Glutamatergic neuron (in vitro differentiated cells): Measurements from ENCODE around the gene ACSL6. TPM values are rescaled to one million over a fixed set of nuclear protein-coding genes. Genes with fewer than 3 reads are reported as not detected.

Experiments
- DNase-seq: peaks from one replicate; pipeline ENCODE4 v3.0.0; 2022
- H3K27ac Mint-ChIP-seq: one replicate; pipeline ENCODE4 v1.8.0; 2020; ENCODE audit warnings: mild to moderate bottlenecking, mixed read lengths, inconsistent platforms; ENCODE audit not compliant: unreplicated experiment
- H3K27me3 Mint-ChIP-seq: one replicate; pipeline ENCODE4 v1.8.0; 2020; ENCODE audit warnings: mild to moderate bottlenecking, moderate library complexity, mixed read lengths, inconsistent platforms; ENCODE audit not compliant: unreplicated experiment
- H3K36me3 Mint-ChIP-seq: one replicate; pipeline ENCODE4 v1.8.0; 2020; ENCODE audit warnings: mild to moderate bottlenecking, mixed read lengths, inconsistent platforms; ENCODE audit not compliant: unreplicated experiment
- H3K4me1 Mint-ChIP-seq: one replicate; pipeline ENCODE4 v1.8.0; 2020; ENCODE audit warnings: mild to moderate bottlenecking, low read depth, mixed read lengths, inconsistent platforms; ENCODE audit not compliant: unreplicated experiment
- H3K4me3 Mint-ChIP-seq: one replicate; pipeline ENCODE4 v1.8.0; 2020; ENCODE audit warnings: mild to moderate bottlenecking, mixed read lengths, inconsistent platforms; ENCODE audit not compliant: unreplicated experiment
- H3K9me3 Mint-ChIP-seq: one replicate; pipeline ENCODE4 v1.8.0; 2020; ENCODE audit warnings: mild to moderate bottlenecking, moderate library complexity, mixed read lengths, inconsistent platforms; ENCODE audit not compliant: unreplicated experiment
- total RNA-seq: library from RNA; stranded (reverse); fragmentation: NEBNext Ultra II Directional; extraction: Animal tissue kit (Norgen Biotek cat#: 25700); gene quantifications from one replicate; pipeline ENCODE4 v1.2.1, GENCODE V29; 2021; ENCODE audit not compliant: unreplicated experiment
- TF ChIP-seq, protein P1 (sequence below): fragments of 200-600 bp; sonication (generic); IDR thresholded peaks from one replicate; pipeline ENCODE4 v1.5.0; 2021; ENCODE audit not compliant: partially characterized antibody, unreplicated experiment

Gene ACSL6
- total RNA-seq, 1 donor from 2014 or later = 8.1 TPM

DNA sequence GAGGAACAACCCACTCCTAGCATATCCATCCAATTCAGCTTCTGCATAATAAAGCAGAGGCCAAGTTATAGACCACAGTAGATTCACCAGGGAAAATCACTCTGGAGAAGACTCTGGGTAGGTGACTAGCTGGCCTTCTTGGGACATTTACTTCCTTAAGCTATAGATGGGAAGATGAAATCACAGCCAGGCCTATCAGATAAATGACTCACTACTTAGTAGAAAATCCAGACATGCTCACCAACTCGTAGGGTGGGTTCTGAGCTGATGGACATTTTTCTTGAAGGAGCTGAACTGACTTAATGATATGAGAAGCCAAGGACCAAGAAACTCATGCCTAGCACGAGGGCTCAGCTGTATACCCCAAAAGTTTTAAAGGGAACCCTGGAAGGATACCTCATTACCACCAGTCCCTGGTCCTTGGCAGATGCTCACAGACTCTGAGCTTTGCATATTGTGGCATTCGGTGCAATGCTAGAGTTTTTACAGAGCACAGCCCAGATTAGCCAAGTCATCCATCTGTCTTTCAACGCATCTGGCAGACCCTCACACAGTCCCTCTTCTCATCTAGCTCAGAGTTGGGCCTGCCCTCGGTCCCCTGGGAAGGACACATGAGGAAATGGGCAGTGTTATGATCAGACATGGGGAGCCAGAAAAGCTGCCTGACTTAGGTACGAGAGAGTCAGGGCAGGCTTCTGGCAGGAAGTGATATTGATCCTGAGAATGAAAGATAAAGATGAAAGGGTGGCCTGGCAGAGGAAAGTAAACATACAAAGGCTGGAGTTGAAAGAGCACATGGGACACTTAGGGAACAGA, 15.0 kb downstream of the ACSL6 start:
- Mint-ChIP-seq H3K9me3 (peaks cover 11% of the 10 kb centered on the region), H3K4me3 (peak overlapping the region; percentile 28), H3K36me3 (no peaks in the 10 kb centered on the region), H3K27ac (peak overlapping the region; percentile 25), H3K27me3 (peaks cover 11% of the 10 kb centered on the region), H3K4me1 (peaks cover 14% of the 10 kb centered on the region)
- peak; percentile 24 for DNase-seq
- TF ChIP-seq, protein P1, sequence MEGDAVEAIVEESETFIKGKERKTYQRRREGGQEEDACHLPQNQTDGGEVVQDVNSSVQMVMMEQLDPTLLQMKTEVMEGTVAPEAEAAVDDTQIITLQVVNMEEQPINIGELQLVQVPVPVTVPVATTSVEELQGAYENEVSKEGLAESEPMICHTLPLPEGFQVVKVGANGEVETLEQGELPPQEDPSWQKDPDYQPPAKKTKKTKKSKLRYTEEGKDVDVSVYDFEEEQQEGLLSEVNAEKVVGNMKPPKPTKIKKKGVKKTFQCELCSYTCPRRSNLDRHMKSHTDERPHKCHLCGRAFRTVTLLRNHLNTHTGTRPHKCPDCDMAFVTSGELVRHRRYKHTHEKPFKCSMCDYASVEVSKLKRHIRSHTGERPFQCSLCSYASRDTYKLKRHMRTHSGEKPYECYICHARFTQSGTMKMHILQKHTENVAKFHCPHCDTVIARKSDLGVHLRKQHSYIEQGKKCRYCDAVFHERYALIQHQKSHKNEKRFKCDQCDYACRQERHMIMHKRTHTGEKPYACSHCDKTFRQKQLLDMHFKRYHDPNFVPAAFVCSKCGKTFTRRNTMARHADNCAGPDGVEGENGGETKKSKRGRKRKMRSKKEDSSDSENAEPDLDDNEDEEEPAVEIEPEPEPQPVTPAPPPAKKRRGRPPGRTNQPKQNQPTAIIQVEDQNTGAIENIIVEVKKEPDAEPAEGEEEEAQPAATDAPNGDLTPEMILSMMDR = no peak

DNA sequence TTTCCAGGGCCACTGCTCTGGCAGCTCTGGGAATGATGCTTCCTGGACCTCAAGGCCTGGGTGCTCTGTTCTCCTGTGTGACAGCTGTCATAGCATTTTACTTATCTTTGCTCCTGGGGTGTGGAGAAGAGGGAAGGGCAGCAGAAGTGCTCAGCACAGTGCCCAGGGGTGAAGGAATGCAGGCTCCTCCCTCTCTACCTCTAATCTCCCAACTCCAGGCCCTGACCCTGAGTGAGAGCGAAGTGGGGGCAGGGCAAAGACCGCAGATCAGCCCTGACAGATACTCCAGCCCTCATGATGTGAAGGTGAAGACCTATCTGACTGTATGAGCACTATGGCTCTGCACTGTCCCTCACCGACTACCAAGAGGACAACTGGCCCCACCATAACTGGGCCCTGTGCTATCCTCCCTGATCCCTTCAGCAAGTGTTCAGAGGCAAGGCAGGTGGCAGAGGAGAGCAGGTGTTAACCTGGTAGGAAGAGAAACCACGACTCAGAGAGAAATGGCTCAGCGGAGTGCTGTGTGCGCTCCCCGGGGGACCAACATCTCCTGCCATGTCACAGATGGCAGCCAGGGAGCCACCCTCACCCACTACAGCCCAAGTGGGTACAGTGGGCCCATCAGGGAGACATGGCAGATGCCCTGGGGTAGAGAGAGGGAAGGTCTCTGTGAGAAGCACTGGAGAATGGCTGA, 16.8 kb downstream of the ACSL6 start:
- no peaks in the 10 kb centered on the region for H3K36me3 Mint-ChIP-seq
- H3K27ac Mint-ChIP-seq = no peak overlapping the region
- H3K4me1 Mint-ChIP-seq = peaks cover 14% of the 10 kb centered on the region
- peaks cover 9% of the 10 kb centered on the region for H3K9me3 Mint-ChIP-seq
- TF ChIP-seq, protein P1 = no peak
- no peak for DNase-seq
- no peak overlapping the region for H3K4me3 Mint-ChIP-seq
- H3K27me3 Mint-ChIP-seq = peaks cover 11% of the 10 kb centered on the region

DNA sequence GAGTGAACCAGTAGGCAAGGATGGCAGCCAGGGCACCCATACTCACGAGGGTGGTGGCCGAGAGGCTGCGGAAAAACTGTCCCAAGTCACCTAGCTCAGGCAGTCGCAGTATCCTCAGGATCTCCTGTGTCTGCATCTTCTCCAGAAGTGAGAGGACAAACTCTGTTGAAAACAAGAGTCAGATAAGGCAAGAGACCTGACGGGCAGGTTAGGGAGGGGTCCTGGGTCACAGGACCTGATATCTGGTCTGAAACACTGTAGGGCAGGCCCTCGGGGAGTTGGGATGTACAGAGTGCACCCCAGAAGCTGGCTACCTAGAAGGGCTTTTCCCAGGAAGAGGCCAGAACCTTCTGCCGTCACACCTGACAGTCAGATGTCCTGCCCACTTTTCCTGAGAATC, 17.4 kb downstream of the ACSL6 start:
- Mint-ChIP-seq H3K4me3 (no peak overlapping the region), H3K27ac (no peak overlapping the region), H3K27me3 (peaks cover 13% of the 10 kb centered on the region), H3K4me1 (peaks cover 14% of the 10 kb centered on the region), H3K36me3 (no peaks in the 10 kb centered on the region), H3K9me3 (peaks cover 9% of the 10 kb centered on the region)
- no peak for DNase-seq
- TF ChIP-seq, protein P1 = no peak

DNA sequence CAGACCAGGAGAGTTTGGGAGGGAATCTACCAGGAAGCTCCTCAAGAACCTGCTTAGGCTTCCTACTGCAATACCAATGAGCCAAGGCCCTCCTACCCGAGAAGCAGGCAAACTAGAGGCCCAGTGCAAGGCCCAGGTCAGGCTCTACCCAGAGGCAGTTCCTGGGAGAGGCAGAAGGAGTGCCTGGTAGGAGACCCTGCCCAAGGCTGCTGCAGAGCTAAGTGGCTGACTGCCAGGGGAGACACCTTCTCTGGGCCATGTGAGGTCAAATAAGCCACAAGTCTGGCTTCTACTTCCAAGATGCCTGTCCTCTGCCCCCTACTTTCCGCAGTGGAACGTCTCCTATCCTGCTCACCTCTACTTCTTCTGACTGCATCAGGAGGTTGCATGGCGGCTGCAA, 17.8 kb downstream of the ACSL6 start:
- Mint-ChIP-seq H3K4me3 (no peak overlapping the region), H3K27ac (no peak overlapping the region), H3K27me3 (peaks cover 13% of the 10 kb centered on the region), H3K4me1 (peaks cover 14% of the 10 kb centered on the region), H3K36me3 (no peaks in the 10 kb centered on the region), H3K9me3 (peaks cover 7% of the 10 kb centered on the region)
- TF ChIP-seq, protein P1 = no peak
- DNase-seq = no peak

DNA sequence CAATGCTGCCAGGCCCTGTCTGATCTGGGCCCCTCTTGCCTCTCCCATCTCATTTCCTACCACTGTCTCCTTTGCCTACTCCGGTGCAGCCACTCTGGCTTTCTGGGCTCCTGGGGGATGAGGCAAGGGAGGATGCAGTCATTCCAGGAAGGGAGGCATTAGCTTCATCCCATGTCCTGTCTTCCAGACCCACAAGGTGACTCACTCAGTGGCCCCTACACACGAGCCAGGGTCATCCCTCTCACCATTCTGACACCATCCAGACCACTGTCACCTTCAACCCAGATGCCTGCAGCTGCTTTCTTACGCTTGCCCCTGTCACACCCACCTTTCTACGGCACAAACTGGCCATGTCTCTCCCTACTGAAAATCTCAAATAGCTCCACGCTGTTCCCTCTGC, 19.1 kb downstream of the ACSL6 start:
- DNase-seq = no peak
- Mint-ChIP-seq H3K4me1 (peaks cover 14% of the 10 kb centered on the region), H3K9me3 (peaks cover 3% of the 10 kb centered on the region), H3K27ac (no peak overlapping the region), H3K4me3 (no peak overlapping the region), H3K27me3 (peaks cover 11% of the 10 kb centered on the region), H3K36me3 (no peaks in the 10 kb centered on the region)
- TF ChIP-seq, protein P1 = no peak
